Esophagus muscularis mucosa (tissue), 3 donors: ENCODE results near the gene DBNL.

Experiments used
- CTCF ChIP-seq, 3 experiments: fragments of 200-600 bp in 2 of 3; fragments of 450-650 bp in 1 of 3; sonication (generic) in 2 of 3; IDR thresholded peaks; one replicate each; pipeline ENCODE4 v1.5.1; 2017 to 2019; ENCODE audit warnings: antibody characterized with exemption in 3 of 3, mild to moderate bottlenecking in 2 of 3, moderate library complexity in 1 of 3
- POLR2A ChIP-seq: fragments of 450-650 bp; IDR thresholded peaks from one replicate; pipeline ENCODE4 v1.6.1; 2017; ENCODE audit warnings: antibody characterized with exemption, moderate library complexity, mild to moderate bottlenecking, low read depth
- POLR2AphosphoS5 ChIP-seq, 2 donors: sonication (generic); formaldehyde crosslinking; IDR thresholded peaks; one replicate each; pipeline ENCODE4 v1.6.1; 2017; ENCODE audit warnings: antibody characterized with exemption in 2 of 2

GRCh38 chr7:44042221-44042620, 2.3 kb upstream of the DBNL start:
- TF ChIP-seq CTCF (IDR thresholded peaks at IDR 0.05) (no peak), POLR2A (no peak), POLR2AphosphoS5 (IDR thresholded peaks at IDR 0.05) (no peak)
